Calu3 (cell line): ENCODE measurements around the gene USP20. TPM values are rescaled to one million over a fixed set of nuclear protein-coding genes. Genes with fewer than 3 reads are reported as not detected.
"Not testable (repeated sequence)": the region's sequence is repeated elsewhere in the genome, so short reads cannot be mapped to it uniquely, and the experiment has no call there.

Experiments
- BruUV-seq: library from RNA; stranded (reverse); fragments of 400-500 nt; replicated peaks from 2 replicates; lab custom pipeline; 2021; lab: Mats Ljungman, UMichigan
- CTCF ChIA-PET: fragments of 300-600 bp; sonication (Branson Sonifier 250); formaldehyde crosslinking; loops from one replicate; lab custom pipeline; 2022; ENCODE audit warnings: antibody characterized with exemption; lab: Charles Lee
- DNase-seq: peaks from one replicate; pipeline ENCODE4 v3.0.0; 2022
- H3K27ac Mint-ChIP-seq: one replicate; pipeline ENCODE4 v1.8.0; 2022; ENCODE audit warnings: mixed read lengths; ENCODE audit not compliant: unreplicated experiment
- H3K27me3 Mint-ChIP-seq: one replicate; pipeline ENCODE4 v1.8.0; 2022; ENCODE audit warnings: mixed read lengths; ENCODE audit not compliant: unreplicated experiment
- H3K36me3 Mint-ChIP-seq: one replicate; pipeline ENCODE4 v1.8.0; 2022; ENCODE audit warnings: mild to moderate bottlenecking, moderate library complexity, mixed read lengths; ENCODE audit not compliant: insufficient read depth, unreplicated experiment
- H3K4me1 Mint-ChIP-seq: one replicate; pipeline ENCODE4 v1.8.0; 2022; ENCODE audit warnings: mild to moderate bottlenecking, low read depth, mixed read lengths; ENCODE audit not compliant: unreplicated experiment
- H3K4me3 Mint-ChIP-seq: one replicate; pipeline ENCODE4 v1.8.0; 2022; ENCODE audit warnings: mild to moderate bottlenecking, low read depth, moderate library complexity, mixed read lengths; ENCODE audit not compliant: unreplicated experiment
- H3K9me3 Mint-ChIP-seq: one replicate; pipeline ENCODE4 v1.8.0; 2022; ENCODE audit warnings: low read depth, mixed read lengths; ENCODE audit not compliant: unreplicated experiment
- intact Hi-C: fragments of 100-400 bp; cut with micrococcal nuclease; formaldehyde crosslinking; loops from one replicate; pipeline ENCODE4 v1.10.0; 2022; ENCODE audit not compliant: unreplicated experiment
- total RNA-seq: library from RNA; stranded (reverse); gene quantifications from 2 replicates; pipeline ENCODE4 v1.2.3, GENCODE V29; 2022
- TF ChIP-seq, protein P1 (sequence below): fragments of 200-600 bp; IDR thresholded peaks from one replicate; pipeline ENCODE4 v1.8.0; 2022; ENCODE audit warnings: antibody characterized with exemption; ENCODE audit not compliant: unreplicated experiment

Gene USP20
- total RNA-seq, 1 experiment from 2014 or later: 14.9 TPM

DNA sequence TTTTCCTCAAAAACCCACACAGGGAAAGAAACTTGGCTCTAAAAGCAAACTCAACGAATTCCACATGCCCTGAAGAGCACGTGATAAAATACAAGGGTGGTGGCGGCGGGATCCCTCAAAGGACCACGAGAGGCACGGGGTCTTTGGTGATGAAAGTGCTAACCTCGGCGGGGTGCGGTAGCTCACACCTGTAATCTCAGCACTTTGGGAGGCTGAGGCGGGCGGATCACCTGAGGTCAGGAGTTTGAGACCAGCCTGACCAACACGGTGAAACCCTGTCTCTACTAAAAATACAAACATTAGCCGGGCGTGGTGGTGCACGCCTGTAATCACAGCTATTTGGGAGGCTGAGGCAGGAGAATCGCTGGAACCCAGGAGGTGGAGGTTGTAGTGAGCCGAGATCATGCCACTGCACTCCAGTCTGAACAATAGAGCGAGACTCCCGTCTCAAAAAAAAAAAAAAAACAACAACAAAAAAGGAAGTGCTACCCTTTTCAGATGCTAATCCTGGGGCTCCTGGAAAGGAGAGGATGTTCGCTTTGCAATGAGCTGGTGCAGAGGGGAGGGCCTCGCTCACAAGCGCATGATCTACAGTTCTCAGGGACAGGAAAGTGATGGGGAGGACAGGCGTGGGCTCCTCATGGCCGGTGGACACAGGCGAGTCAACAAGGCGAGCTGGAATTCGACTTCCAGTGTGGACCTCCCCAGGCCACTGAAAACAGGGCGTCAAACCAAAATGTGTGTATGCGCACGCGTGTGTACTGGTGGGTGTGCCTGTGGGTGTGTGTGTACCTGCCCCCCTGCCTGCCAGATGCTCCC is 54.1 kb downstream of the USP20 start:
- Mint-ChIP-seq H3K9me3 (no peaks in the 10 kb centered on the region), H3K27me3 (no peaks in the 10 kb centered on the region), H3K4me1 (peaks cover 7% of the 10 kb centered on the region), H3K4me3 (no peak overlapping the region), H3K27ac (no peak overlapping the region), H3K36me3 (peaks cover 10% of the 10 kb centered on the region)
- no peak for DNase-seq
- TF ChIP-seq, protein P1, sequence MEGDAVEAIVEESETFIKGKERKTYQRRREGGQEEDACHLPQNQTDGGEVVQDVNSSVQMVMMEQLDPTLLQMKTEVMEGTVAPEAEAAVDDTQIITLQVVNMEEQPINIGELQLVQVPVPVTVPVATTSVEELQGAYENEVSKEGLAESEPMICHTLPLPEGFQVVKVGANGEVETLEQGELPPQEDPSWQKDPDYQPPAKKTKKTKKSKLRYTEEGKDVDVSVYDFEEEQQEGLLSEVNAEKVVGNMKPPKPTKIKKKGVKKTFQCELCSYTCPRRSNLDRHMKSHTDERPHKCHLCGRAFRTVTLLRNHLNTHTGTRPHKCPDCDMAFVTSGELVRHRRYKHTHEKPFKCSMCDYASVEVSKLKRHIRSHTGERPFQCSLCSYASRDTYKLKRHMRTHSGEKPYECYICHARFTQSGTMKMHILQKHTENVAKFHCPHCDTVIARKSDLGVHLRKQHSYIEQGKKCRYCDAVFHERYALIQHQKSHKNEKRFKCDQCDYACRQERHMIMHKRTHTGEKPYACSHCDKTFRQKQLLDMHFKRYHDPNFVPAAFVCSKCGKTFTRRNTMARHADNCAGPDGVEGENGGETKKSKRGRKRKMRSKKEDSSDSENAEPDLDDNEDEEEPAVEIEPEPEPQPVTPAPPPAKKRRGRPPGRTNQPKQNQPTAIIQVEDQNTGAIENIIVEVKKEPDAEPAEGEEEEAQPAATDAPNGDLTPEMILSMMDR: no peak
- BruUV-seq: no TSS peak
- CTCF ChIA-PET: no interaction called here
- intact Hi-C loops: no loop called here

DNA sequence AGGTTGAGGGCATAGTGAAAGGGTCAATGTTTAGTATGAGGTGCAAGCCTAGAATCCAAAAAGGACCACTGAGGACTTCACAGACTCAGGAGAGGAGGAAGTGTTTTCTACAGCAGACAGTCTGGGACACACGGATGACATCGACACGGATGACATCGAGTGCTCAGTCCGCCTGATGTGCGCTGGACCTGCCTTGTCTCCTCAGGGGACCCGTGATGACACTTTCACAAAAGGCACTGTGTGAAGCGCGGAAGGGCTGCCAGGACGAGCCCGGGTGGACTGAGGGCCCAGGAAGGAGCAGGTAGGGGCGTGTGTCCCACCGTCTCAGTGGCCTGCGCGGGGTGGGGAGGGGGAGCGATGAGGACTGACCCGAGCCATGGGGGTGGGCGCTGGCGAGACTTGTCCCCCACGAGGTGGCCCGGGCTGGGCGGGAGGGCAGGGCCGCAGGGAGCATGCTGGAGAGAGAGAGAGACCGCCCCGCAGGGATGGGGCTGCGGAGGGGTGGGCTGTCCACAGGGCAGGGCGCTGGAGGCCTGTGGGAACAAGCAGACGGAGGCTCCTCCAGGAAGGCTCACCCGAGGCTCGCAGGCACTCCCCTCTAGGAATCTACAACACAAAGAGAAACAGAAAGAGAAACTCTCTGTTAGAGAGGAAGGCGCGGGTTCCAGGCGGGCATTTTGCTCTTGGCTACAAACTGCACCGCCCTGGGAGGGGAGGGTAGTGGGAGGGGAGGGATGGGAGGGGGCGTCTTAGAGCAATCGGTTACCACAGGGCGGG is 54.9 kb downstream of the USP20 start:
- no peak overlapping the region for H3K27ac Mint-ChIP-seq
- H3K4me1 Mint-ChIP-seq: no peaks in the 10 kb centered on the region
- no peaks in the 10 kb centered on the region for H3K27me3 Mint-ChIP-seq
- no peak for DNase-seq
- CTCF ChIA-PET: no interaction called here
- TF ChIP-seq, protein P1: no peak
- H3K9me3 Mint-ChIP-seq: no peaks in the 10 kb centered on the region
- no TSS peak for BruUV-seq
- H3K36me3 Mint-ChIP-seq: peaks cover 10% of the 10 kb centered on the region
- intact Hi-C loops: no loop called here
- H3K4me3 Mint-ChIP-seq: no peak overlapping the region

DNA sequence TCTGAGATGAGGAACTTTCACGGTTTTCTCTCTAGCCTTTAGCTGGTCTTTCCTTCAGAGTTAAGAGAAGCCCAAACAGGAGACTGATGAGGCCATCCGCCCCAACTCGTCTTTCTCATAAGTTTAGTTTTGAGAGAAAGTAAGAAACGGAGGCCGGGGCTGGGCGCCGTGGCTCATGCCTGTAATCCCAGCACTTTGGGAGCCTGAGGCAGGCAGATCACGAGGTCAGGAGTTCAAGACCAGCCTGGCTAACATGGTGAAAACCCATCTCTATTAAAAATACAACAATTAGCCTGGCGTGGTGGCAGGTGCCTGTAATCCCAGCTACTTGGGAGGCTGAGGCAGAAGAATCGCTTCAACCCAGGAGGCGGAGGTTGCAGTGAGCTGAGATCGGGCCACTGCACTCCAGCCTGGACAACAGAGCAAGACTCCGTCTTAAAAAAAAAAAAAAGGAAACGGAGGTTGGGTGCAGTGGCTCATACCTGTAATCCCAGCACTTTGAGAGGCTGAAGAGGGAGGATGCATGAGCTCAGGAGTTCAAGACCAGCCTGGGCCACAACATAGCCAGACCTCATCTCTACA is 55.6 kb downstream of the USP20 start:
- H3K27me3 Mint-ChIP-seq, H3K4me1 Mint-ChIP-seq, CTCF ChIA-PET, DNase-seq, H3K4me3 Mint-ChIP-seq, H3K36me3 Mint-ChIP-seq, H3K9me3 Mint-ChIP-seq, H3K27ac Mint-ChIP-seq, BruUV-seq, intact Hi-C loops: not testable (repeated sequence)

DNA sequence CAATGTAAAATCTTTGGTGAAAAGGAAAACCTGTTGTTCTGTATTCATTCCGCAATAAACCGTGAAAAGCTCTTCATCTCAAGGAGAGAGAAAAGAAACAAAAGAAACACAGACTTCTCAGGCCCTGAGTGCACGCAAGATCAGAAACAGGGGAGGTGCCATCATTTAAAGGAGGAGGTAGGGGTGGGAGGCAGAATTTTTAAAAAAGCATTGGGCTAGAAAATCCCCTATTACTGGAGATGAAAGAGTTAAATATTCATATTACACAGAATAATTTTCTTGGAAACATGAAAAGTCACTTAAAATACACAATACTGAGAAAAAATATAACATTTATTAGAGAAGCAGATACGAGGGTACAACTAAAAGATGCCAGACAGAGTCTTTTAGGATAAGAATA is 56.3 kb downstream of the USP20 start:
- H3K4me3 Mint-ChIP-seq: no peak overlapping the region
- H3K27me3 Mint-ChIP-seq: no peaks in the 10 kb centered on the region
- H3K4me1 Mint-ChIP-seq: no peaks in the 10 kb centered on the region
- no peak overlapping the region for H3K27ac Mint-ChIP-seq
- DNase-seq: no peak
- intact Hi-C loops: no loop called here
- CTCF ChIA-PET: no interaction called here
- H3K9me3 Mint-ChIP-seq: no peaks in the 10 kb centered on the region
- TF ChIP-seq, protein P1: no peak
- peaks cover 4% of the 10 kb centered on the region for H3K36me3 Mint-ChIP-seq
- no TSS peak for BruUV-seq
